ENCODE measurements around the gene RFTN2.

RFTN2 gene

DNA sequence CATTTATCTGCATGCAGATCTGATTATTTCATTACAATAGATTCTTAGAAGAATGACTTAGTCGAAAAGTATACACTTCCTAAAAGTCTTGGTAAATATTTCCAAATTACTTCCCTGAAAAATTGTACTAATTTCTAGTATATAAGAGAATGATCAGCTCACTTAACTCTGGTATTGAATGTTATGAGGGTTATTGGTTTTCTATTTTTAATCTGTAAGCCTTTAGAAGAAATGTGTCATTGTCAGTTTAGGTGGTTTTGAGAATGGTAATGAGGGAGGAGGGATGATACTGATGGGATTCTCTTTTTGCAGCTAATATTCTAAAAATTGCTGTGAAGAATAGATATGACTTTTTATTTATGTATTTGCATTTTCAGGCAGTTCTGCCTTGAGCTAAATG, 135.7 kb downstream of the RFTN2 start:
- H3K27me3 ChIP-seq (ENCODE audit: insufficient read depth, poor library complexity, severe bottlenecking) = no peaks in the 10 kb centered on the region
- TF ChIP-seq, protein P1, sequence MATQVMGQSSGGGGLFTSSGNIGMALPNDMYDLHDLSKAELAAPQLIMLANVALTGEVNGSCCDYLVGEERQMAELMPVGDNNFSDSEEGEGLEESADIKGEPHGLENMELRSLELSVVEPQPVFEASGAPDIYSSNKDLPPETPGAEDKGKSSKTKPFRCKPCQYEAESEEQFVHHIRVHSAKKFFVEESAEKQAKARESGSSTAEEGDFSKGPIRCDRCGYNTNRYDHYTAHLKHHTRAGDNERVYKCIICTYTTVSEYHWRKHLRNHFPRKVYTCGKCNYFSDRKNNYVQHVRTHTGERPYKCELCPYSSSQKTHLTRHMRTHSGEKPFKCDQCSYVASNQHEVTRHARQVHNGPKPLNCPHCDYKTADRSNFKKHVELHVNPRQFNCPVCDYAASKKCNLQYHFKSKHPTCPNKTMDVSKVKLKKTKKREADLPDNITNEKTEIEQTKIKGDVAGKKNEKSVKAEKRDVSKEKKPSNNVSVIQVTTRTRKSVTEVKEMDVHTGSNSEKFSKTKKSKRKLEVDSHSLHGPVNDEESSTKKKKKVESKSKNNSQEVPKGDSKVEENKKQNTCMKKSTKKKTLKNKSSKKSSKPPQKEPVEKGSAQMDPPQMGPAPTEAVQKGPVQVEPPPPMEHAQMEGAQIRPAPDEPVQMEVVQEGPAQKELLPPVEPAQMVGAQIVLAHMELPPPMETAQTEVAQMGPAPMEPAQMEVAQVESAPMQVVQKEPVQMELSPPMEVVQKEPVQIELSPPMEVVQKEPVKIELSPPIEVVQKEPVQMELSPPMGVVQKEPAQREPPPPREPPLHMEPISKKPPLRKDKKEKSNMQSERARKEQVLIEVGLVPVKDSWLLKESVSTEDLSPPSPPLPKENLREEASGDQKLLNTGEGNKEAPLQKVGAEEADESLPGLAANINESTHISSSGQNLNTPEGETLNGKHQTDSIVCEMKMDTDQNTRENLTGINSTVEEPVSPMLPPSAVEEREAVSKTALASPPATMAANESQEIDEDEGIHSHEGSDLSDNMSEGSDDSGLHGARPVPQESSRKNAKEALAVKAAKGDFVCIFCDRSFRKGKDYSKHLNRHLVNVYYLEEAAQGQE (IDR thresholded peaks at IDR 0.05; ENCODE audit: insufficient replicate concordance, low read depth) = no peak
- TF ChIP-seq POLR2AphosphoS5 (IDR thresholded peaks at IDR 0.05; ENCODE audit: low read depth) = no peak
- no peak for TF ChIP-seq SPI1 (IDR thresholded peaks at IDR 0.05; ENCODE audit: borderline replicate concordance, low read depth)
- TF ChIP-seq, protein P2, sequence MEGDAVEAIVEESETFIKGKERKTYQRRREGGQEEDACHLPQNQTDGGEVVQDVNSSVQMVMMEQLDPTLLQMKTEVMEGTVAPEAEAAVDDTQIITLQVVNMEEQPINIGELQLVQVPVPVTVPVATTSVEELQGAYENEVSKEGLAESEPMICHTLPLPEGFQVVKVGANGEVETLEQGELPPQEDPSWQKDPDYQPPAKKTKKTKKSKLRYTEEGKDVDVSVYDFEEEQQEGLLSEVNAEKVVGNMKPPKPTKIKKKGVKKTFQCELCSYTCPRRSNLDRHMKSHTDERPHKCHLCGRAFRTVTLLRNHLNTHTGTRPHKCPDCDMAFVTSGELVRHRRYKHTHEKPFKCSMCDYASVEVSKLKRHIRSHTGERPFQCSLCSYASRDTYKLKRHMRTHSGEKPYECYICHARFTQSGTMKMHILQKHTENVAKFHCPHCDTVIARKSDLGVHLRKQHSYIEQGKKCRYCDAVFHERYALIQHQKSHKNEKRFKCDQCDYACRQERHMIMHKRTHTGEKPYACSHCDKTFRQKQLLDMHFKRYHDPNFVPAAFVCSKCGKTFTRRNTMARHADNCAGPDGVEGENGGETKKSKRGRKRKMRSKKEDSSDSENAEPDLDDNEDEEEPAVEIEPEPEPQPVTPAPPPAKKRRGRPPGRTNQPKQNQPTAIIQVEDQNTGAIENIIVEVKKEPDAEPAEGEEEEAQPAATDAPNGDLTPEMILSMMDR (IDR thresholded peaks at IDR 0.05; ENCODE audit: insufficient read depth, low read length) = no peak
- no peak for TF ChIP-seq GABPA (IDR thresholded peaks at IDR 0.05; ENCODE audit: low read depth)
- DNase-seq (ENCODE audit: low read depth in 1 of 2, low spot score in 1 of 2) = no peak
- H3K4me3 ChIP-seq (replicated peaks; ENCODE audit: insufficient read depth, low read length) = no peak overlapping the region
- H3K27ac ChIP-seq (replicated peaks) = no peak overlapping the region

GRCh38 chr2:197538412-197538811, 137.0 kb downstream of the RFTN2 start:
- H3K4me3 ChIP-seq (replicated peaks; ENCODE audit: insufficient read depth, low read length) = no peak overlapping the region
- DNase-seq (ENCODE audit: low read depth in 1 of 2, low spot score in 1 of 2) = no peak
- no peak overlapping the region for H3K27ac ChIP-seq (replicated peaks)
- H3K27me3 ChIP-seq (ENCODE audit: insufficient read depth, poor library complexity, severe bottlenecking) = no peaks in the 10 kb centered on the region
- TF ChIP-seq POLR2AphosphoS5 (IDR thresholded peaks at IDR 0.05; ENCODE audit: low read depth) (no peak), SPI1 (IDR thresholded peaks at IDR 0.05; ENCODE audit: borderline replicate concordance, low read depth) (no peak), GABPA (IDR thresholded peaks at IDR 0.05; ENCODE audit: low read depth) (no peak)
- TF ChIP-seq, protein P1 (IDR thresholded peaks at IDR 0.05; ENCODE audit: insufficient replicate concordance, low read depth) = no peak
- TF ChIP-seq, protein P2 (IDR thresholded peaks at IDR 0.05; ENCODE audit: insufficient read depth, low read length) = no peak
